Astrocyte of the spinal cord (primary cell): Measurements from ENCODE around the gene MPPE1.
A peak's percentile ranks its signal among the peaks of the same experiment; 100 is the strongest.

Experiments used
- DNase-seq: peaks from one replicate; pipeline ENCODE4 v3.0.0; 2011; ENCODE audit warnings: low read depth, low spot score
- H3K4me3 ChIP-seq: 2 replicates; pipeline ENCODE4 v1.5.1; 2011; ENCODE audit warnings: low read depth, mild to moderate bottlenecking, low read length, moderate library complexity
- in situ Hi-C: cut with HindIII; loops from 2 replicates; pipeline ENCODE4 v1.10.0; 2017; ENCODE audit warnings: low sequenced_read_pairs
- TF ChIP-seq, protein P1 (sequence below): IDR thresholded peaks from 2 replicates; pipeline ENCODE4 v1.5.1; 2012; ENCODE audit warnings: low read depth, mild to moderate bottlenecking, low read length, inconsistent platforms

Gene MPPE1

DNA sequence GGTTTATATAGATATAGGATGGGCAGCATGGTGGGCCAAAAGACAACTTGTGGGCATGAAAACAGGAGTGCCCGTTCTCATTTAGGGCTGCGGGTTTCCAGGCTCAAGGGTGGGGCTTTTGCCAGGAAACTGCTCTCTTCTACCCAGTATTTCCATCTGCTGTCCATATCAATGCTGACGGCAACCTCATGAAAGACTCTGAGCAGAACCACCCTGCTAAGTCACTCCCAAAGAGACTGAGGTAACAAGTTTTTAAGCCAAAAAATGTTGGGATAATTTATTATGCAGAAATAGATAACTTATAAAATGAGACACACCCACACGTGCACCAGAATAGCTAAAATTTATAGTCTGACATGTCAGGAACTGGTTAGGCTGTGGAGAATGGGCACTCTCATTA is 36.1 kb upstream of the MPPE1 start:
- in situ Hi-C loops = no loop called here
- TF ChIP-seq, protein P1, sequence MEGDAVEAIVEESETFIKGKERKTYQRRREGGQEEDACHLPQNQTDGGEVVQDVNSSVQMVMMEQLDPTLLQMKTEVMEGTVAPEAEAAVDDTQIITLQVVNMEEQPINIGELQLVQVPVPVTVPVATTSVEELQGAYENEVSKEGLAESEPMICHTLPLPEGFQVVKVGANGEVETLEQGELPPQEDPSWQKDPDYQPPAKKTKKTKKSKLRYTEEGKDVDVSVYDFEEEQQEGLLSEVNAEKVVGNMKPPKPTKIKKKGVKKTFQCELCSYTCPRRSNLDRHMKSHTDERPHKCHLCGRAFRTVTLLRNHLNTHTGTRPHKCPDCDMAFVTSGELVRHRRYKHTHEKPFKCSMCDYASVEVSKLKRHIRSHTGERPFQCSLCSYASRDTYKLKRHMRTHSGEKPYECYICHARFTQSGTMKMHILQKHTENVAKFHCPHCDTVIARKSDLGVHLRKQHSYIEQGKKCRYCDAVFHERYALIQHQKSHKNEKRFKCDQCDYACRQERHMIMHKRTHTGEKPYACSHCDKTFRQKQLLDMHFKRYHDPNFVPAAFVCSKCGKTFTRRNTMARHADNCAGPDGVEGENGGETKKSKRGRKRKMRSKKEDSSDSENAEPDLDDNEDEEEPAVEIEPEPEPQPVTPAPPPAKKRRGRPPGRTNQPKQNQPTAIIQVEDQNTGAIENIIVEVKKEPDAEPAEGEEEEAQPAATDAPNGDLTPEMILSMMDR = no peak
- H3K4me3 ChIP-seq = no peak overlapping the region
- DNase-seq = no peak

DNA sequence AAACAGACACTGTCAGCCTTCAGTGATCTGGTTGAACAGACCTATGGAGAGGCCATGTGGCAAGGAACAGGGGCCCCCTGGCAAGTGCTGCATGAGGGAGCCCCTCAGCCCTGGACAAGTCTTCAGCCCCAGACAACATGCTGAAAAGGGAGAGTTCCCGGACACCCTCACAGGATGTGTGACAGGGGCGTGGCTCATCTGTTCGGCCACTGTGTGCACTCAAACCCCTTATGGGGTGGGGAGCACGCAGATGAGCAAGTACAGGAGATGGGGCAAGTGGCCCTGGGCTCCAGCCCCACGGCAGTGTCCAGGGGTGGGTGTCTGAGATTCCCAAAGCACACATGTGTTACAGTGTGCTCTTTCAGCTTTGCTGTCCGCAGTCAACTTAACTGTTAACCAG is 35.4 kb upstream of the MPPE1 start:
- TF ChIP-seq, protein P1 = no peak
- no peak overlapping the region for H3K4me3 ChIP-seq
- in situ Hi-C loops = no loop called here
- no peak for DNase-seq

DNA sequence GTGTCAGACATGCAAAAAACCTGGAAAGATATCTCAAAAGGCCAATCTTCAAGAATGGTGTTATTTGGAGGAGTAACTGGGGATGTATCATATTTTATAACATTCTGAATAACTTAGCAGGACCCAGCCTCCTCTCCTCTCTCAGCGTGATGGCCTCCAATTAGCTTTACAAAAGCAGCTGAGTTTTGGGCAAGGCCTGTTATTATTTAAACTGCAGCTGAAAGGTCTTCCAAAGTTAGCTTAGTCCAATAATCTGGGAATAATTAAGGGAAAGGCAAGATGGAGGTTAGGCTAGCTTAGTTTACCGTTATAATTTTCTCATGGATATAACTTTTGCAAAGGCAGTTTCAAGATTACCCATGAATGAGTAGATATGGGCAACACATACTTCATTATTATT is 32.8 kb upstream of the MPPE1 start:
- in situ Hi-C loops = no loop called here
- no peak overlapping the region for H3K4me3 ChIP-seq
- TF ChIP-seq, protein P1 = no peak
- no peak for DNase-seq

DNA sequence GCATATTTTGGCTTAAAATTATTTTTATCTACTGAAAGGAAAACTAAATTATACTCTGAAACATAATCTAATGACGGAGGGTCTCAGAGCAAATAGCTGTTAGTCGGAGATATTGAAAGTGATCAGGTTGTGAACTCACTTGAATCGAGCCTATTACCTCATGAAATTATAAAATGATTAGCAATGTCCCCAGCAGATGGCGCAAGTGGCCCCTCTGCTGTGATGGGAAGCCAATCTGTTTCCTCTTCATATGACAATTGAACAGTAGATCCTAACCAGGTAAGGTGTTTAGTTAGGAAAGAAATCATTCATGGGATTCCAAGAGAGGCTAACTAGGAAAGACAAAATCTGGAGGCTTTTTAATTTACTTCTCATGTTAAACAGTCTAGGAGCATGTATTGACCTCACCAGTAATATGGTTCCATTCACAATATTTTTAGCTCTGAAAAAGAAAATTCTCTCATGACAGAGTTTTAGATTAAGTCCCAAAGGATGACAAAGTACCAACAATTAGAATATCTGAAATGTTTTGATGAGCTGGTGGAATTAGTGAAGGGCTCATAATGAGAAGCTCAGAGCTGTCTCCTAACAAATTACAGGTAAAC is 29.9 kb upstream of the MPPE1 start:
- in situ Hi-C loops = no loop called here
- TF ChIP-seq, protein P1 = peak; percentile 71
- H3K4me3 ChIP-seq = no peak overlapping the region
- peak; percentile 72 for DNase-seq

DNA sequence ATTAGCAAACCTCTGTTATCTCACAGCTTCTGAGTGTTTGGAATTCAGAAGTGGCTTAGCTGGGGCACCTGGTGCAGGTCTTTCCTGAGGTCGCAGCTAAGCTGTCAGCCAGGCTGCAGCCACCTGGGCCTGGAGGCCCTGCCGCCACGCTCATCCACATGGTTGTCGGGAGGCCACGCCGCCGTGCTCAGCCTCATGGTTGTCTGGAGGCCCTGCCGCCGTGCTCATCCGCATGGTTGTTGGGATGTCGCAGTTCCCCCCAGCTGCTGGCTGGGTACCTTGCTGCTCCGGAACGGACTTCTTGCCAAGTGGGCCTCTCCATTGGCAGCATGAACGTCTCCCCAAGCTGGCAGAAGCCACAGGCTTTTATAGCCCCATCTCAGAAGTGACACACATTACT is 24.3 kb upstream of the MPPE1 start:
- in situ Hi-C loops = no loop called here
- H3K4me3 ChIP-seq = no peak overlapping the region
- TF ChIP-seq, protein P1 = no peak
- DNase-seq = no peak

DNA sequence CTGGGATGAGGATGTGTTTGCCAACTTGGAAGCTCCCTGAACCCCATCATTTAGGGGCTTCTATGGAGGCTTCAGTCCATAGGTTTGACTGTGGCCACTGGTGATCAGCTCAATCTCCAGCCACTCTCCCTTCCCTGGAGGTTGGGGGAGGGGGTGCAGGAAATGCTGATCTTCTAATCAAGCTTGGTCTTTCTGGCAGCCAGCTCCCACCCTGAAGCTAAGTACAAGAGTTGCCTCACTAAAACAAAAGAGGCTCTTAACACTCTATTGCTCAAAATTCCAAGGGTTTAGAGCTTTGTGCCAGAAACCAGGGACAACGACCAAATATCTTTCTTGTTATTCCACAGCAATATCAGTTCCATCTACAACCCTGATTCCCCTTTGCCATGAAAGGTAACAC is 19.4 kb upstream of the MPPE1 start:
- in situ Hi-C loops = no loop called here
- H3K4me3 ChIP-seq = no peak overlapping the region
- TF ChIP-seq, protein P1 = no peak
- no peak for DNase-seq
